Activated CD4-positive, CD25-positive, alpha-beta regulatory T cell treated with anti-CD3 and anti-CD28 coated beads, Interleukin-2, amount 50 U/mL, for 16 hours (primary cell): ENCODE data around the gene POGZ.
"Not testable (repeated sequence)": the region's sequence is repeated elsewhere in the genome, so short reads cannot be mapped to it uniquely, and the experiment has no call there.

Source experiments
- DNase-seq: peaks from one replicate; pipeline ENCODE4 v3.0.0-alpha.2; 2020; ENCODE audit warnings: low read depth, low spot score

Gene POGZ

GRCh38 chr1:151478140-151478812, 19.0 kb upstream of the POGZ start:
- no peak for DNase-seq

- DNase-seq: no peak
Observed at GRCh38 chr1:151477066-151477465, 17.8 kb upstream of the POGZ start.

DNA sequence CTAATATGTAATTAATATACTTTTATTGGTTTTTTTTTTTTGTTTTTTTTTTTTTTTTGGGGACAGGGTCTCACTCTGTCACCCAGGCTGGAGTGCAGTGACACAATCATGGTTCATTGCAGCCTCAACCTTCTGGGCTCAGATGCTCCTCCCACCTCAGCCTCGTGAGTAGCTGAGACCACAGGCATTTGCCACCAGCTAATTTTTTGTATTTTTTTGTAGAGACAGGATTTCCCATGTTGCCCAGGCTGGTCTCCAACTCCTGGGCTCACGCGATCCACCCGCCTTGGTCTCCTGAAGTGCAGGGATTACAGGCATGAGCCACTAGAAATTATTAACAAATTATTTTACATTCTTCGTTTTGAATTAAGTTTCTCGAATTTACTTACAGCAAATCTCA, 16.8 kb upstream of the POGZ start:
- DNase-seq: no peak

GRCh38 chr1:151475175-151475574, 15.9 kb upstream of the POGZ start:
- DNase-seq: no peak

- no peak for DNase-seq
Observed at GRCh38 chr1:151474745-151475144, 15.5 kb upstream of the POGZ start.

DNA sequence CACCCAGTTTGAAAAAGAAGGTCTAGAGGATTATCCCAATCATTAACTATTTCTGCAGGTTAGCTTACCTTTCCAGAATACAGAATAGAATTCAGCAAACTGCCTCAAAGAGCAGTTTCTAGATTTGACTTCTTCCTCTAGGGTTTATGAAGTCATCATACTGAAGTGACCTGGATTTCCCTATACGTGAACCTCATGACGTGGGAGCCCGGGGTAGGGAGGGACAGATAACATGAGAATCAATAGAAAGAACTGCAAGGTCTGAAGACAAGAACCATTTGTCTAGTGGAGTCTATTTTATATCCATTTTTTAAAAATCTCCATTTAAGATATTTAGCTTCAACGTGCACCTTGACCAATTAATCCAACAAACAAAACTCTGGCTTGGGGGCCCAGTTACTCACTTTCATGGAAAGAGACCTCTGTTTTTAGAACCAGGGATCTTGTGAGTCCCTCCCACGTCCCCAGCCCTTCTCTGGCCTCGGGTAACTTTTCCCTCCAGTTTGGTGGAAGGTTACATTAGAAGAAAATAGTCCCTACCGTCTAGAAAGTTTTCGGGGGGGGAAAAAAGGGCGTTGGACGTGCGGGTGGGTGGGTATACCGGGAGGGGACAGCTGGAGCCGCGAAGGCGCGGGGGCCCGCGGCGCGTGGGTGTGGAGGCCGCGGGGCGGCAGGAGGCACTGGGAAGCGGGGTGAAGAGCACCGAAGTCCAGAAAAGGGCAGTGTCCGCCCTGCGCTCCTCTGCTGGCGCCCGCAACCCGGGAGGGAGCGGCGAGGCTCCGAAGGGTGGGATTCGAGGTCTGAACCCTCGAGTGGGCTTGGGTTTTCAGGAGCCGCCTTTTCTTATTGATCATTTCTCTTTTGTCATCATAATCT, 13.8 kb upstream of the POGZ start:
- DNase-seq: no peak

GRCh38 chr1:151465026-151465425, 5.7 kb upstream of the POGZ start:
- no peak for DNase-seq

DNA sequence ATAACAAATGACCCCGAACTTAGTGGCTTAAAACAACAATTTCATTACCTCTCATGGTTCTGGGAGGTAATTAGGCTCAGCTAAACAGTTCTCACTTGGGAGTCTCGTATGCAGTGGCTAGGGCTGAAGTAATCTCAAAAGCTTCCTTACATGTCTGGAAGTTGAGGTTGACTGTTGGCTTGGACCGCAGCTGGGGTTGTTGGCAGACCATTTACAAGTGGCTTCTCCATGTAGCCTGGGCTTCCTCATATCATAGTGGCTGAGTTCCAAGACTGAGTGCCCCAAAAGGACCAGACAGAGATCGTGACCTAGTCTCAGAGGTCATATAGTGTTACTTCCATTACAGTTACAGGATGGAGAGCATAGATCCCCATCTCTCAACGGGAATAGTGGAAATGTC, 2.4 kb upstream of the POGZ start:
- no peak for DNase-seq

DNA sequence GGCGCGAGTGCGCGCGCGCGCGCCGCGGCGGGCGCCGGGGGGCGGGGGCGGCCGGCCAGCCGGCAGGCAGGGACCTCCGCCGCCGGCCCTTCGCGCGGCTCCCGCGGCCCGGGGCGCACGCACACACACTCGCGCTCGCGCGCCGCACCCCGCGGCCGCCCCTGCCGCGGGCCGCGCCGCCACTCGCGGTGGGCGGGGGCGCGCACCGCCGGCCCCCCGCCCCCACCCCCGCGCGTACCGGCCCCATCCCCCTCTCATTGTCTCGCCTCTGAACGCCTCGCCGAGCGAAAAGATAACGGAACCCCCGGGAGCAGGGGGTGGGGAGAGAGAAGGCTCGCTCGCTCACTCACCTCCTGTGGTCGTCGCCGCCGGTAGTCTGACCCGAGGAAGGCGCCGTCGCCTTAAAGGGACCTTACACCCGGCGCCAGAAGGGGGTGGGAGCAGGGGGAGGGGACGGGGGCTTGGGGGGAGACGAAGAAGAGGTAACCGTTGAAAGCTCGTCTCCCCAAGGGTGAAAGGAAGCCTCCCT, 428 bp downstream of the POGZ start:
- no peak for DNase-seq

GRCh38 chr1:151457911-151458801, 1.1 kb downstream of the POGZ start:
- DNase-seq: no peak

- DNase-seq: no peak
Observed at GRCh38 chr1:151455966-151456365, 3.3 kb downstream of the POGZ start.

GRCh38 chr1:151455231-151455630, 4.1 kb downstream of the POGZ start:
- no peak for DNase-seq

DNA sequence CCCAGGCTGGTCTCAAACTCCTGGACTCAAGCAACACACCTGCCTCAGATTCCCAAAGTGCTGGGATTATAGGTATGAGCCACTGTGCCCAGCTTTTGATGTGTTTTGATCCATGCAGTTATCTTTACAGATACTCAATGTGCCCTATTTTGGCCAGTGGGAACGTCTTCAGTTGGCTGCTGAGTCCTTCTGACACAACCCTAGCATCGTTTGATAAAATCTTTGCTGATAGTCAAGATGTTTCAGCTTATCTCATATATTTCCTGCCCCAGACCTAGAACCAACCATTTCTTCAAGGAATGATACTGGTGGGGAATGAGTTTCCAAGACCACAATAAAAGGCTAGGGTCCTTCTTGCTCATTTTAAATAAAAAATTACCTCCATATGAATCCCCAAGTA, 11.6 kb downstream of the POGZ start:
- no peak for DNase-seq

DNA sequence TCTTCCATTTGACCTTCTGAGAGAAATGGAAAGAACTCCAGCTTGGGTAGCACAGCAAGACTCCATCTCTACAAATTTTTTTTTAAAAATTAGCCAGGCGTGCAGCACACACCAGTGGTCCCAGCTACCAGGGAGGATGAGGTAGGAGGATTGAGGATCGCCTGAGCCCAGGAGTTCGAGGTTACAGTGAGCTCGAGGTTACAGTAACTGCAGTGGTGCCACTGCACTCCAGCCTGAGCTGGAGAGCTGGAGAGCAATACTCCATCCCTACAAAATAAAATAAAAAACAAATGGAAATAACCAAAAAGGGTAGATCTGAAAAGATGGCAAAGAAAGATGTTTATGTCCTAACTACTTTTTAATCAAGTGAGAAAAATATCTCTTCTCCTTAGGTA, 14.5 kb downstream of the POGZ start:
- no peak for DNase-seq

DNA sequence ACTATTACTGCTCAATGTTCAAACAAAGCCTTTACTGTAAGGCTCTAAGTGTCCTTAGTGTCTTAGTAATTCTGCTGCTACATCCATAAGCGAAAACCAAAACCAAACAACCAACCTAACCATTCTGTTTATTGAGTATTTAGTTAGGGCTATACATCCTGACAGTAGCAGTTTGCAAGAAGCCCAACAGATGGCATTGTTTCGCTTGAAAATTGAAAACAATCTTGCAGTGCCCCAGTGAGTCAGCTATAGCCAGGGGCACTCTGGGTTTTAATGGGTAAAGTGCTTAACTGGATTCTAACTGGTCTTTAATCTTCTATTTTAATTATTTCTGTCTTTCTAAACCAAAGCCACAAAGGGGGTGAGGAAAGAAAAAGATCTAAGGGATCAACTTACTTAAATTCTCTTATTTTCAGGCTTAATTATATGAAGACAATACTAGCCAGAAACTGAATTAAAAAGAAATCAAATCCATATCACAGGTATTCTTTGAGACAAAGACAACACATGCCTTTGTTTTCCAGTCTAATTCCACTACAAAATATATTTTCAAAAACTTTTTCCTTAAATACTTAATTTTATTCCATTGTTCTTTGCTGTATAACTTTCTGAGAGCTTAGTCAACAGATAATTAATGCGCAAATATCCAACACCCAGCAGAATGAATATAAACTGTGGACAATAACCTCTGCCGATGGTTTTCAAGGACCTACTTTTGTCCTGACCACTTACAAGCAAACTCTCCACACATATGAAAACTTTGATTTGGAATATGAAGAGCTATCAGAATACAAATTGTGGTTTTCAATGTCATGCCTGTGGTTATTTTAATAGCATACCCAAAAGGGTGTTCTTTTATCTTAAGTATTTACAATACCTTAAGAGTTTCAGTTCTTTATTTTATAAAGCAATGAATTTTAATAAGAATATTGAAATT, 15.2 kb downstream of the POGZ start:
- peak; percentile 47 for DNase-seq

- not testable (repeated sequence) for DNase-seq
Observed at GRCh38 chr1:151437396-151437795, 21.9 kb downstream of the POGZ start.

- no peak for DNase-seq
Observed at GRCh38 chr1:151436985-151437384, 22.3 kb downstream of the POGZ start.

- DNase-seq: no peak
Observed at GRCh38 chr1:151435174-151435573, 24.1 kb downstream of the POGZ start.

GRCh38 chr1:151433827-151434226, 25.5 kb downstream of the POGZ start:
- not testable (repeated sequence) for DNase-seq

DNA sequence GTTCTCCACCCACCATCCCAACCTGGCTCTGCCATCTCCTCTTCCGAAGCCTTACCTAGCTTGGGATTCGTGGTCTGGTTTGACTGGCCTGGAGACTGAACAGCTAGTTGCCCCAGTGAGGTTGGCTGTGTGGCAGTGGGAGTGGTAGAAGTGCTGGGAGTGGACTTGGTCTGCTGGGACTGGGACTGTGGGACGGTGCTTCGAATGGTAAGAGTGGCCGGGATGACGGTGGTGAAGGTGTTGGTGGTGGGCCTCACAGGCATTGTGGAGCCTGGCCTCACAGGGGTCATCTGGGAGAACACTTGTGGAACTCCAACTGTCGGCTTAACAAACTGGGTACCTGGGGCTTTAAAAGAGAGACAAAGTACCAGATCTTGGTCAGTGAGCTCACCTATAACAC, 31.2 kb downstream of the POGZ start:
- DNase-seq: no peak

DNA sequence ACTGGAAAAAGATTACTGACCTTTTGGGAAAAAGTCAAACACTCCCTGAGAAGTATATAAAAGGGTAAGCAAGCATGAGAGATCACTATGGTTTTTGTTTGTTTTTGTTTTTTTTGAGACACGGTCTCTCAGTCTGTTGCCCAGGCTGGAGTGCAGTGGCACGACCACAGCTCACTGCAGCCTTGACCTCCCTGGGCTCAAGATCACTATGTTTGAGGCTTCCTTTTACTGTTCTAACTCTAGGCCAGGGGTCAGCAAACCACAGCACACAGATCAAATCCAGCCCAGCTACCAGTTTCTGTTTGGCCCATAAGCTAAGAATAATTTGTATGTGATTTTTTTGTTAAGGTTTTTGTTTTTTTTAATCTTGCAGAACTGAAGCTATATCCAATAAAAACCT, 34.2 kb downstream of the POGZ start:
- no peak for DNase-seq
